ENCODE data around the gene IRF7.
"Not testable (repeated sequence)": the region's sequence is repeated elsewhere in the genome, so short reads cannot be mapped to it uniquely, and the experiment has no call there.

The IRF7 gene

GRCh38 chr11:653837-654236 lies 38.1 kb upstream of the IRF7 start:
- Mint-ChIP-seq H3K27me3 (ENCODE audit: low read depth) (no peaks in the 10 kb centered on the region), H3K36me3 (ENCODE audit: low read depth) (peaks cover 33% of the 10 kb centered on the region), H3K27ac (no peak overlapping the region), H3K4me1 (no peaks in the 10 kb centered on the region), H3K9me3 (no peaks in the 10 kb centered on the region), H3K4me3 (no peak overlapping the region)
- TF ChIP-seq, protein P1, sequence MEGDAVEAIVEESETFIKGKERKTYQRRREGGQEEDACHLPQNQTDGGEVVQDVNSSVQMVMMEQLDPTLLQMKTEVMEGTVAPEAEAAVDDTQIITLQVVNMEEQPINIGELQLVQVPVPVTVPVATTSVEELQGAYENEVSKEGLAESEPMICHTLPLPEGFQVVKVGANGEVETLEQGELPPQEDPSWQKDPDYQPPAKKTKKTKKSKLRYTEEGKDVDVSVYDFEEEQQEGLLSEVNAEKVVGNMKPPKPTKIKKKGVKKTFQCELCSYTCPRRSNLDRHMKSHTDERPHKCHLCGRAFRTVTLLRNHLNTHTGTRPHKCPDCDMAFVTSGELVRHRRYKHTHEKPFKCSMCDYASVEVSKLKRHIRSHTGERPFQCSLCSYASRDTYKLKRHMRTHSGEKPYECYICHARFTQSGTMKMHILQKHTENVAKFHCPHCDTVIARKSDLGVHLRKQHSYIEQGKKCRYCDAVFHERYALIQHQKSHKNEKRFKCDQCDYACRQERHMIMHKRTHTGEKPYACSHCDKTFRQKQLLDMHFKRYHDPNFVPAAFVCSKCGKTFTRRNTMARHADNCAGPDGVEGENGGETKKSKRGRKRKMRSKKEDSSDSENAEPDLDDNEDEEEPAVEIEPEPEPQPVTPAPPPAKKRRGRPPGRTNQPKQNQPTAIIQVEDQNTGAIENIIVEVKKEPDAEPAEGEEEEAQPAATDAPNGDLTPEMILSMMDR (IDR thresholded peaks at IDR 0.05; ENCODE audit: unreplicated experiment in 3 of 3): no peak

GRCh38 chr11:653136-653535 lies 37.4 kb upstream of the IRF7 start:
- not testable (repeated sequence) for H3K9me3 Mint-ChIP-seq

DNA sequence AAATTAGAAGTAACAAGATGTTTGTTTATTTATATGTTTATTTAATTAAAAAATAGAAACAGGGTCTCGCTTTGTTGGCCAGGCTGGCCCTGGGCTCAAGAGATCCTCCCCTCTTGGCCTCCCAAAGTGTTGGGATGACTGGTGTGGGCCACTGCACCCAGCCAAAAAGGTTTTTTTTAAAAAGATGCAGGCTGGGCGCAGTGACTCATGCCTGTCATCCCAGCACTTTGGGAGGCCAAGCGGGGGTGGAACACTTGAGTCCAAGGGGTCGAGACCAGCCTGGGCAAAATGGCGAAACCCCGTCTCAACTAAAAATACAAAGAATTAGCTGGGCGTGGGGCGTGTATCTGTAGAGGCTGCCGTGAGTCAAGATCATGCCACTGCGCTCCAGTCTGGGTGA lies 34.7 kb upstream of the IRF7 start:
- Mint-ChIP-seq H3K27ac (no peak overlapping the region), H3K27me3 (ENCODE audit: low read depth) (no peaks in the 10 kb centered on the region), H3K36me3 (ENCODE audit: low read depth) (peaks cover 38% of the 10 kb centered on the region), H3K4me1 (no peaks in the 10 kb centered on the region), H3K4me3 (no peak overlapping the region), H3K9me3 (no peaks in the 10 kb centered on the region)
- TF ChIP-seq, protein P1 (IDR thresholded peaks at IDR 0.05; ENCODE audit: unreplicated experiment in 3 of 3): no peak

More at GRCh38 chr11:653136-653535, 37.4 kb upstream of the IRF7 start:
- peaks cover 36% of the 10 kb centered on the region for H3K36me3 Mint-ChIP-seq (ENCODE audit: low read depth)
- H3K4me3 Mint-ChIP-seq; H3K27me3 Mint-ChIP-seq (ENCODE audit: low read depth); H3K4me1 Mint-ChIP-seq; H3K27ac Mint-ChIP-seq: not testable (repeated sequence)

GRCh38 chr11:647672-648158 lies 32.0 kb upstream of the IRF7 start:
- H3K9me3 Mint-ChIP-seq; H3K27me3 Mint-ChIP-seq (ENCODE audit: low read depth); H3K4me3 Mint-ChIP-seq; H3K4me1 Mint-ChIP-seq: not testable (repeated sequence)
- Mint-ChIP-seq H3K27ac (peak overlapping the region in 1 of 3 experiments; percentile 73), H3K36me3 (ENCODE audit: low read depth) (peaks cover 28% of the 10 kb centered on the region)

DNA sequence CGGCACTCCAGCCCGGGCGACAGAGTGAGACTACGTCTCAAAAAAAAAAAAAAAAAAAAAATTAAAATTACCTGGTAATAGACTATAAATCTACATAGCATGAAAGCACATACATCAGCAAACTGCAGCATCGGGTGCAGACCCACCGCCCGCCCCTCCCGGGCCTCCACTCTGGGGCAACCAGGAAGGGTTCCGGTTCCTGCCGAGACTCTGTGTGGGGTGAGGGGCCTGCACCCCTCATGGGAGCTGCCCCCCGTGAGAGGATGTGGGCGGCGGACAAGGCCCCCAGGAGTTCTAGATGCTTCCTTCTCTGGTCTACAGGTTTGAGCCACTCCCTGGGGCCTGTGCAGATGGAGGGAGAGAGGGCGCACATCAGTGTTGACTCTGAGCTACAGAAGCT lies 30.5 kb upstream of the IRF7 start:
- no peaks in the 10 kb centered on the region for H3K4me1 Mint-ChIP-seq
- H3K9me3 Mint-ChIP-seq: no peaks in the 10 kb centered on the region
- peaks cover 17% of the 10 kb centered on the region for H3K36me3 Mint-ChIP-seq (ENCODE audit: low read depth)
- H3K27me3 Mint-ChIP-seq (ENCODE audit: low read depth): peaks cover 8% of the 10 kb centered on the region
- H3K27ac Mint-ChIP-seq: no peak overlapping the region
- TF ChIP-seq, protein P1 (IDR thresholded peaks at IDR 0.05; ENCODE audit: unreplicated experiment in 3 of 3): no peak
- H3K4me3 Mint-ChIP-seq: no peak overlapping the region

- TF ChIP-seq, protein P1 (IDR thresholded peaks at IDR 0.05; ENCODE audit: unreplicated experiment in 3 of 3): no peak
- no peak overlapping the region for H3K27ac Mint-ChIP-seq
- H3K9me3 Mint-ChIP-seq: no peaks in the 10 kb centered on the region
- H3K27me3 Mint-ChIP-seq (ENCODE audit: low read depth): peaks cover 9% of the 10 kb centered on the region
- no peaks in the 10 kb centered on the region for H3K4me1 Mint-ChIP-seq
- H3K4me3 Mint-ChIP-seq: no peak overlapping the region
- H3K36me3 Mint-ChIP-seq (ENCODE audit: low read depth): peaks cover 16% of the 10 kb centered on the region
Observed at GRCh38 chr11:645536-645935, 29.8 kb upstream of the IRF7 start.

GRCh38 chr11:643849-644738 lies 28.3 kb upstream of the IRF7 start:
- Mint-ChIP-seq H3K9me3 (no peaks in the 10 kb centered on the region), H3K27ac (no peak overlapping the region), H3K4me1 (no peaks in the 10 kb centered on the region), H3K4me3 (no peak overlapping the region), H3K27me3 (ENCODE audit: low read depth) (peaks cover 16% of the 10 kb centered on the region), H3K36me3 (ENCODE audit: low read depth) (peaks cover 16% of the 10 kb centered on the region)
- TF ChIP-seq, protein P1 (IDR thresholded peaks at IDR 0.05; ENCODE audit: unreplicated experiment in 3 of 3): no peak
